ENCODE measurements around the gene COX4I1.

COX4I1 gene

DNA sequence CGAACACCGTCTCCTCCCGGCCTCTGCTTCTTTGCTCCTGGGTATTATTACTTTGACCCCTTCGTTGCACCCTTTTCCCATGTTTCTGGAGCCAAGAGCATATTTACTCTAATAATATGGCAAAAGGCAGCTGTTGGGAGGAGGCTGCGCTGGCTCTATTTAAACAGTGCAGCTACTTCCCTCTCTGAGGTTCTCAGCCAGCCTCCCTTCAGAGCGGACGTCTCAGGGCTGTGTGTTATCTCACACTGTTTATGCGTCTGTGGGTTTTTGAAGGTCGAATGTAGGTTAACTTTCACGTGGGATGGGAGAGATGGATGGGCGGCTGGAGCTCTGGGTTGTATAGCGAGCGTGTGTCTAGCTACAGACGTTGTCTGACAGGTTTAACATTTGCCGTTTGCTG lies 45.3 kb downstream of the COX4I1 start:
- Histone ChIP-seq H3K4me2 (ENCODE audit: low read depth, low read length, poor library complexity, severe bottlenecking) (no peak overlapping the region), H3K9ac (ENCODE audit: low read depth, low read length, poor library complexity, severe bottlenecking) (no peak overlapping the region), H3K4me1 (ENCODE audit: insufficient read depth, low read length, poor library complexity, severe bottlenecking) (no peaks in the 10 kb centered on the region), H3K4me3 (ENCODE audit: low read length, poor library complexity, severe bottlenecking) (no peak overlapping the region), H3K9me3 (ENCODE audit: insufficient read depth, low read depth, low read length) (no peaks in the 10 kb centered on the region), H4K20me1 (ENCODE audit: insufficient read depth, low read length, poor library complexity, severe bottlenecking) (no peaks in the 10 kb centered on the region), H3F3A (ENCODE audit: low read depth) (no peaks in the 10 kb centered on the region), H3K36me3 (ENCODE audit: insufficient read depth, low read length) (no peaks in the 10 kb centered on the region), H3K27me3 (ENCODE audit: insufficient read depth, low read length, poor library complexity, severe bottlenecking) (no peaks in the 10 kb centered on the region), H3K79me2 (ENCODE audit: insufficient read depth, low read length) (no peaks in the 10 kb centered on the region), H2AFZ (ENCODE audit: low read length) (no peak overlapping the region), H3K9me2 (replicated peaks; ENCODE audit: low read depth, low read length) (no peaks in the 10 kb centered on the region)
- TF ChIP-seq, protein P1, sequence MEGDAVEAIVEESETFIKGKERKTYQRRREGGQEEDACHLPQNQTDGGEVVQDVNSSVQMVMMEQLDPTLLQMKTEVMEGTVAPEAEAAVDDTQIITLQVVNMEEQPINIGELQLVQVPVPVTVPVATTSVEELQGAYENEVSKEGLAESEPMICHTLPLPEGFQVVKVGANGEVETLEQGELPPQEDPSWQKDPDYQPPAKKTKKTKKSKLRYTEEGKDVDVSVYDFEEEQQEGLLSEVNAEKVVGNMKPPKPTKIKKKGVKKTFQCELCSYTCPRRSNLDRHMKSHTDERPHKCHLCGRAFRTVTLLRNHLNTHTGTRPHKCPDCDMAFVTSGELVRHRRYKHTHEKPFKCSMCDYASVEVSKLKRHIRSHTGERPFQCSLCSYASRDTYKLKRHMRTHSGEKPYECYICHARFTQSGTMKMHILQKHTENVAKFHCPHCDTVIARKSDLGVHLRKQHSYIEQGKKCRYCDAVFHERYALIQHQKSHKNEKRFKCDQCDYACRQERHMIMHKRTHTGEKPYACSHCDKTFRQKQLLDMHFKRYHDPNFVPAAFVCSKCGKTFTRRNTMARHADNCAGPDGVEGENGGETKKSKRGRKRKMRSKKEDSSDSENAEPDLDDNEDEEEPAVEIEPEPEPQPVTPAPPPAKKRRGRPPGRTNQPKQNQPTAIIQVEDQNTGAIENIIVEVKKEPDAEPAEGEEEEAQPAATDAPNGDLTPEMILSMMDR (conservative IDR thresholded peaks at IDR 0.05; ENCODE audit: low read length) = no peak
- no peak for TF ChIP-seq EZH2phosphoT487 (IDR thresholded peaks at IDR 0.05; ENCODE audit: borderline replicate concordance)

DNA sequence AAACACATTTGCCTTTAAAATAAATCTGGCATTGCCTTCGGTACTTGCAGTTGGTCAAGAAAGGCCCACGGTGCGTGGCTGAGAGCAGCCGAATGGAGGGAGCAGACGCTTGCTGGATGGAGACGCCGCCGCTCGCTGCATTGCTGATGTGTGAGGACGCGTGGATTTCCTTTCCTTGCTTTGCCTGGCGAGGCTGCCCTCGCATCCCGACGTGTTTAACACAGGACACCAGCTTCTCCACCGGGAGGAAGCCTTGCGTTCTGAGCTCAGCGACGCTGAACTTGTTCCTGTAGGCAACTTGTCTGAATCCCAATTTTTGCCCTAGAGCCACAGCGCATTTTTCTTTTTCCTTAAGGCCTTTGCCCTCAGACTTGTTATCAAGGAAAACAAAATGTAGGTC lies 45.8 kb downstream of the COX4I1 start:
- Histone ChIP-seq H3K9ac (ENCODE audit: low read depth, low read length, poor library complexity, severe bottlenecking) (no peak overlapping the region), H3F3A (ENCODE audit: low read depth) (no peaks in the 10 kb centered on the region), H2AFZ (ENCODE audit: low read length) (no peak overlapping the region), H3K9me2 (replicated peaks; ENCODE audit: low read depth, low read length) (no peaks in the 10 kb centered on the region), H3K4me3 (ENCODE audit: low read length, poor library complexity, severe bottlenecking) (no peak overlapping the region), H4K20me1 (ENCODE audit: insufficient read depth, low read length, poor library complexity, severe bottlenecking) (no peaks in the 10 kb centered on the region), H3K27me3 (ENCODE audit: insufficient read depth, low read length, poor library complexity, severe bottlenecking) (no peaks in the 10 kb centered on the region), H3K9me3 (ENCODE audit: insufficient read depth, low read depth, low read length) (no peaks in the 10 kb centered on the region), H3K4me2 (ENCODE audit: low read depth, low read length, poor library complexity, severe bottlenecking) (no peak overlapping the region), H3K36me3 (ENCODE audit: insufficient read depth, low read length) (no peaks in the 10 kb centered on the region), H3K4me1 (ENCODE audit: insufficient read depth, low read length, poor library complexity, severe bottlenecking) (no peaks in the 10 kb centered on the region), H3K79me2 (ENCODE audit: insufficient read depth, low read length) (no peaks in the 10 kb centered on the region)
- TF ChIP-seq, protein P1 (conservative IDR thresholded peaks at IDR 0.05; ENCODE audit: low read length) = no peak
- no peak for TF ChIP-seq EZH2phosphoT487 (IDR thresholded peaks at IDR 0.05; ENCODE audit: borderline replicate concordance)

DNA sequence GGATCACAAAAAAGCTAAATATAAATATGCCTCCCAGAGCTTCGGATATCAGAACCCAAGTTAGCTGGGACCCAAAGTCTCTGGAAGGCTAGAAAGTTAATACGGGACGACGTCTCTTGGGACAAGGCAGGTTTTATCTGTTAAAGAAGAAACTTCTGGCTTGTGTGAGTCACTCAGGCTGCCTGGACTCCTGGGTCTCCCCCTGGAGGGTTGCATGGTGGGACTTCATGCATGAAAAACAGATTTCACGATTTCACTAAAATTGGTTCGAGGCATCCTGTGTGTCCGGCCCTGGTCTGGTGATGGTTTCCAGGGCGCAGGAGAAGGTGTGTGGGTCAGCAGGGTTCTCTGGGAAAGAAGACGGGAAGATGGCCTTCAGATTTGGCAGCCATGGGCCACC lies 47.0 kb downstream of the COX4I1 start:
- Histone ChIP-seq H3K9ac (ENCODE audit: low read depth, low read length, poor library complexity, severe bottlenecking) (no peak overlapping the region), H3K9me3 (ENCODE audit: insufficient read depth, low read depth, low read length) (no peaks in the 10 kb centered on the region), H3K36me3 (ENCODE audit: insufficient read depth, low read length) (no peaks in the 10 kb centered on the region), H3K4me3 (ENCODE audit: low read length, poor library complexity, severe bottlenecking) (no peak overlapping the region), H4K20me1 (ENCODE audit: insufficient read depth, low read length, poor library complexity, severe bottlenecking) (no peaks in the 10 kb centered on the region), H3K27me3 (ENCODE audit: insufficient read depth, low read length, poor library complexity, severe bottlenecking) (no peaks in the 10 kb centered on the region), H2AFZ (ENCODE audit: low read length) (no peak overlapping the region), H3K4me2 (ENCODE audit: low read depth, low read length, poor library complexity, severe bottlenecking) (no peak overlapping the region), H3K9me2 (replicated peaks; ENCODE audit: low read depth, low read length) (no peaks in the 10 kb centered on the region), H3K79me2 (ENCODE audit: insufficient read depth, low read length) (no peaks in the 10 kb centered on the region), H3K4me1 (ENCODE audit: insufficient read depth, low read length, poor library complexity, severe bottlenecking) (no peaks in the 10 kb centered on the region), H3F3A (ENCODE audit: low read depth) (no peaks in the 10 kb centered on the region)
- TF ChIP-seq, protein P1 (conservative IDR thresholded peaks at IDR 0.05; ENCODE audit: low read length) = no peak
- no peak for TF ChIP-seq EZH2phosphoT487 (IDR thresholded peaks at IDR 0.05; ENCODE audit: borderline replicate concordance)

Measured in Loucy (cell line).